GM10266 (cell line): Measurements from ENCODE around the gene GPR85.

ENCODE experiments used
- DNase-seq: peaks from one replicate; pipeline ENCODE4 v3.0.0; 2012; ENCODE audit errors: extremely low spot score
- TF ChIP-seq, protein P1 (sequence below): IDR thresholded peaks from 2 replicates; pipeline ENCODE4 v1.5.1; 2012; ENCODE audit warnings: mild to moderate bottlenecking, low read depth; ENCODE audit not compliant: control insufficient read depth, insufficient read depth; ENCODE audit errors: missing control alignments

GPR85 gene

GRCh38 chr7:113094517-113095249 lies 8.1 kb upstream of the GPR85 start:
- TF ChIP-seq, protein P1, sequence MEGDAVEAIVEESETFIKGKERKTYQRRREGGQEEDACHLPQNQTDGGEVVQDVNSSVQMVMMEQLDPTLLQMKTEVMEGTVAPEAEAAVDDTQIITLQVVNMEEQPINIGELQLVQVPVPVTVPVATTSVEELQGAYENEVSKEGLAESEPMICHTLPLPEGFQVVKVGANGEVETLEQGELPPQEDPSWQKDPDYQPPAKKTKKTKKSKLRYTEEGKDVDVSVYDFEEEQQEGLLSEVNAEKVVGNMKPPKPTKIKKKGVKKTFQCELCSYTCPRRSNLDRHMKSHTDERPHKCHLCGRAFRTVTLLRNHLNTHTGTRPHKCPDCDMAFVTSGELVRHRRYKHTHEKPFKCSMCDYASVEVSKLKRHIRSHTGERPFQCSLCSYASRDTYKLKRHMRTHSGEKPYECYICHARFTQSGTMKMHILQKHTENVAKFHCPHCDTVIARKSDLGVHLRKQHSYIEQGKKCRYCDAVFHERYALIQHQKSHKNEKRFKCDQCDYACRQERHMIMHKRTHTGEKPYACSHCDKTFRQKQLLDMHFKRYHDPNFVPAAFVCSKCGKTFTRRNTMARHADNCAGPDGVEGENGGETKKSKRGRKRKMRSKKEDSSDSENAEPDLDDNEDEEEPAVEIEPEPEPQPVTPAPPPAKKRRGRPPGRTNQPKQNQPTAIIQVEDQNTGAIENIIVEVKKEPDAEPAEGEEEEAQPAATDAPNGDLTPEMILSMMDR, result no peak
- DNase-seq, result no peak

DNA sequence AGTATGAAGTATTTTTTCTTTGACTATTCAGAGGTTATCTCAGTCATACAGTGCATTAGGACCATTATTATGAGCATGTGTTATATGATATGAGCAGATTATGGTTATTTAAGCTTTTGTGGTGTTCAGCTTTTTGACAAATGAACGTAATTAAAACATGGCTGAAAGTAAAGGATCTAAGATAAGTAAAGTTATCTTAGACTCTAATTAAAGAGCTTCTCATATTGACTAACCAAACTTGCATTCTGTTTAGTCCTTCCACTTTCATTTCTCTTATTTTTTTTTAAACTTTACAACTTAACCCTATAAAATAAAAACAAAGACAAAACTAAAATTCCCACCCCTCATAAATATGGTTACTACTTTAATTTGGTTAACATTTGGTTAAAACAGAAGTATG lies 6.9 kb upstream of the GPR85 start:
- no peak for DNase-seq
- TF ChIP-seq, protein P1, result no peak

GRCh38 chr7:113092762-113093161 lies 6.1 kb upstream of the GPR85 start:
- TF ChIP-seq, protein P1, result no peak
- DNase-seq, result no peak

- TF ChIP-seq, protein P1, result no peak
- DNase-seq, result no peak
Observed at GRCh38 chr7:113087071-113087998, 708 bp upstream of the GPR85 start.

DNA sequence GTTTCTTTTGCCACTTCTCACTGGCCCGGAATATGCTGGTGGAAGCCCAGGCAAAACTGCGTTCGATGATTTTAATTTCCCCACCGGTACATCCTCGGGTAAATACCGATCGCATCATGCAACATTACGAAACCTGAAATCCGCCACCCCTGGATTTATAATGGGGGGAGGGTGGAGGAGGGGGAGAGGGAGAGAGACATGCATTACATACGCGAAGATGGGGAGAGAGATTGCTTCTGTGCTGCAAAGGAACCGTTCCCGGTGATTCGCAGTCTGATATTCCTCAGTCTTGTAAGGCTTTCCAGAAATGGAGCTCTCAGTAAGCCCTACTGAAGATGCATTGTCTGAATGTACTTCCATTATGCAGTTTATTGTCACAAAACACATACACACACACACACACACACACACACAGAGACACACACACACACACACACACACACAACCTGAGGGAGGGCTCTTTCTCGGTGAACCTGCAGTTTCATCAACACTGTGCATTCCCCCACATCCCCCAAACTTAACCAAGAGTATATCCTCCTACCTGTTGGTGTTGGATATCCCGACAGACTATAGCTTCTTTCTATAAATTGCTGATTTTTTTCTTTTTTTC lies 741 bp downstream of the GPR85 start:
- DNase-seq, result no peak
- TF ChIP-seq, protein P1, result no peak

GRCh38 chr7:113084496-113085172 lies 2.0 kb downstream of the GPR85 start:
- DNase-seq, result no peak
- TF ChIP-seq, protein P1, result no peak
